HCT116 (cell line): ENCODE results near the gene PLD1. TPM values are rescaled to one million over a fixed set of nuclear protein-coding genes. Genes with fewer than 3 reads are reported as not detected.

Source experiments
- ATAC-seq: fragments of 200-7000 bp; cut with Tn5 transposase; 2 replicates; pipeline ENCODE4 v1.9.1; 2020; ENCODE audit warnings: mild to moderate bottlenecking, moderate library complexity
- BruUV-seq: library from RNA; stranded (reverse); fragments of 400-500 nt; replicated peaks from 2 replicates; lab custom pipeline; 2021; lab: Mats Ljungman, UMichigan
- CTCF ChIA-PET: fragments of 300-600 bp; sonication (Branson Sonifier 250); formaldehyde crosslinking; loops from one replicate; lab custom pipeline; 2021; ENCODE audit warnings: antibody characterized with exemption; lab: Charles Lee
- POLR2A ChIA-PET: fragments of 300-600, 350-600 bp; sonication (Branson Sonifier 250); formaldehyde crosslinking; loops from one replicate; lab custom pipeline; 2021; ENCODE audit warnings: antibody characterized with exemption; lab: Charles Lee
- RAD21 ChIA-PET, 2 experiments: fragments of 300-600 bp; sonication (Branson Sonifier 250); formaldehyde crosslinking; loops; one replicate each; lab custom pipeline; 2023; ENCODE audit warnings: low total read pairs in 2 of 2; ENCODE audit not compliant: uncharacterized antibody in 2 of 2, unreplicated experiment in 2 of 2, low non-redundant PET in 1 of 2; lab: Charles Lee
- DNase-seq: peaks from one replicate; pipeline ENCODE4 v3.0.0-alpha.2; 2010; ENCODE audit warnings: low read depth, low spot score
- H2AFZ ChIP-seq: fragments of 200-600 bp; shearing (Covaris generic), sonication (generic); 2 replicates; pipeline ENCODE4 v1.6.1; 2017; ENCODE audit warnings: low read depth, mixed run types, mixed read lengths, antibody characterized with exemption, low read length; ENCODE audit not compliant: poor library complexity, severe bottlenecking
- H3K27ac ChIP-seq: 2 replicates; pipeline ENCODE4 v1.5.1; 2012; ENCODE audit warnings: low read depth, low read length
- H3K27me3 ChIP-seq: fragments of 200-600 bp; sonication (generic); 2 replicates; pipeline ENCODE4 v1.6.1; 2016; ENCODE audit warnings: mixed run types, low read length, mixed read lengths; ENCODE audit not compliant: insufficient read depth
- H3K36me3 ChIP-seq, 2 experiments: fragments of 200-500 bp in 1 of 2; fragments of 200-600 bp in 1 of 2; sonication (Bioruptor generic) in 1 of 2; sonication (generic) in 1 of 2; 2 replicates each; pipeline versions ENCODE4 v1.5.1 to v1.6.1; 2014 to 2016; ENCODE audit warnings: low read length in 2 of 2, inconsistent platforms in 1 of 2, mixed read lengths in 1 of 2, mixed run types in 1 of 2; ENCODE audit not compliant: insufficient read depth in 2 of 2, control insufficient read depth in 1 of 2
- H3K4me1 ChIP-seq, 2 experiments: fragments of 200-600 bp in 1 of 2; sonication (generic) in 1 of 2; 2 replicates each; pipeline versions ENCODE4 v1.5.1 to v1.6.1; 2012 to 2017; ENCODE audit warnings: low read length in 2 of 2, inconsistent platforms in 1 of 2, mild to moderate bottlenecking in 1 of 2, mixed read lengths in 1 of 2, mixed run types in 1 of 2, moderate library complexity in 1 of 2; ENCODE audit not compliant: insufficient read depth in 2 of 2, control insufficient read depth in 1 of 2
- H3K4me2 ChIP-seq: fragments of 200-600 bp; sonication (generic); 2 replicates; pipeline ENCODE4 v1.6.1; 2017; ENCODE audit warnings: mixed run types, low read length, mixed read lengths
- H3K4me3 ChIP-seq, 2 experiments: fragments of 200-600 bp in 1 of 2; sonication (generic) in 1 of 2; replicated peaks in 1 of 2; 2 replicates each; pipeline ENCODE4 v1.5.1; 2011 to 2016; ENCODE audit warnings: low read length in 2 of 2, control low read depth in 1 of 2, low read depth in 1 of 2, mild to moderate bottlenecking in 1 of 2, mixed read lengths in 1 of 2, mixed run types in 1 of 2
- H3K79me2 ChIP-seq: fragments of 200-600 bp; sonication (generic); 2 replicates; pipeline ENCODE4 v1.6.1; 2017; ENCODE audit warnings: mild to moderate bottlenecking, mixed run types, low read length, moderate library complexity, mixed read lengths; ENCODE audit not compliant: insufficient read depth
- H3K9ac ChIP-seq: fragments of 200-600 bp; sonication (generic); 2 replicates; pipeline ENCODE4 v1.6.1; 2016; ENCODE audit warnings: low read length, mixed read lengths
- H3K9me2 ChIP-seq: fragments of 200-600 bp; sonication (generic), shearing (Covaris generic); 2 replicates; pipeline ENCODE4 v1.6.1; 2017; ENCODE audit warnings: mixed run types, mild to moderate bottlenecking, moderate library complexity; ENCODE audit not compliant: insufficient read depth
- H3K9me3 ChIP-seq, 2 experiments: fragments of 200-500 bp in 1 of 2; fragments of 200-600 bp in 1 of 2; sonication (Bioruptor generic) in 1 of 2; sonication (generic) in 1 of 2; 2 replicates each; pipeline ENCODE4 v1.6.1; 2014 to 2017; ENCODE audit warnings: low read length in 2 of 2, mixed read lengths in 2 of 2, inconsistent platforms in 1 of 2, low read depth in 1 of 2, mild to moderate bottlenecking in 1 of 2, mixed run types in 1 of 2, moderate library complexity in 1 of 2; ENCODE audit not compliant: control insufficient read depth in 1 of 2, insufficient read depth in 1 of 2
- H4K20me1 ChIP-seq: fragments of 200-600 bp; sonication (generic), shearing (Covaris generic); 2 replicates; pipeline ENCODE4 v1.6.1; 2017; ENCODE audit warnings: mixed run types, mild to moderate bottlenecking, moderate library complexity; ENCODE audit not compliant: insufficient read depth
- ATF3 ChIP-seq: IDR thresholded peaks from 2 replicates; pipeline ENCODE4 v1.6.1; 2012
- CBX3 ChIP-seq: IDR thresholded peaks from 2 replicates; pipeline ENCODE4 v1.6.1; 2012; ENCODE audit warnings: low read depth
- EGR1 ChIP-seq: IDR thresholded peaks from 2 replicates; pipeline ENCODE4 v1.6.1; 2012; ENCODE audit warnings: low read depth
- EZH2 ChIP-seq: fragments of 200-600 bp; sonication (generic); IDR thresholded peaks from 2 replicates; pipeline ENCODE4 v1.6.1; 2017; ENCODE audit warnings: antibody characterized with exemption, mixed run types
- EZH2phosphoT487 ChIP-seq: fragments of 200-600 bp; IDR thresholded peaks from 2 replicates; pipeline ENCODE4 v1.6.1; 2018; ENCODE audit warnings: antibody characterized with exemption, borderline replicate concordance
- FOSL1 ChIP-seq: IDR thresholded peaks from 2 replicates; pipeline ENCODE4 v1.6.1; 2012; ENCODE audit warnings: low read depth
- JUND ChIP-seq: IDR thresholded peaks from 2 replicates; pipeline ENCODE4 v1.6.1; 2012
- MAX ChIP-seq: IDR thresholded peaks from 2 replicates; pipeline ENCODE4 v1.6.1; 2012
- POLR2A ChIP-seq: IDR thresholded peaks from 2 replicates; pipeline ENCODE4 v1.7.0; 2011; ENCODE audit warnings: borderline replicate concordance; ENCODE audit not compliant: insufficient read depth, insufficient read length; ENCODE audit errors: extremely low read depth
- RAD21 ChIP-seq: IDR thresholded peaks from 2 replicates; pipeline ENCODE4 v1.6.1; 2012; ENCODE audit warnings: low read depth, mild to moderate bottlenecking
- SIN3A ChIP-seq: IDR thresholded peaks from 2 replicates; pipeline ENCODE4 v1.6.1; 2012; ENCODE audit warnings: low read depth
- SP1 ChIP-seq: IDR thresholded peaks from 2 replicates; pipeline ENCODE4 v1.6.1; 2012; ENCODE audit warnings: low read depth
- SRF ChIP-seq: IDR thresholded peaks from 2 replicates; pipeline ENCODE4 v1.6.1; 2012; ENCODE audit warnings: low read depth
- TCF7L2 ChIP-seq: IDR thresholded peaks from 2 replicates; pipeline ENCODE4 v1.7.0; 2011; ENCODE audit warnings: borderline replicate concordance, inconsistent platforms; ENCODE audit not compliant: insufficient read depth, insufficient read length; ENCODE audit errors: extremely low read depth
- intact Hi-C: fragments of 100-400 bp; cut with micrococcal nuclease; formaldehyde crosslinking; loops from 2 replicates; pipeline ENCODE4 v1.10.0; 2022
- total RNA-seq: library from RNA; stranded (reverse); gene quantifications from one replicate; pipeline ENCODE4 v1.2.1, GENCODE V29; 2021; ENCODE audit not compliant: unreplicated experiment

The PLD1 gene
- total RNA-seq, 1 experiment from 2014 or later = 8.4 TPM

- Histone ChIP-seq H3K9me3 (no peaks in the 10 kb centered on the region), H3K36me3 (no peaks in the 10 kb centered on the region), H3K4me1 (no peaks in the 10 kb centered on the region), H3K9ac (no peak overlapping the region), H3K27me3 (peaks cover 17% of the 10 kb centered on the region; the same call in 1 of the 2 replicates), H4K20me1 (no peaks in the 10 kb centered on the region), H3K4me3 (no peak overlapping the region), H3K27ac (no peak overlapping the region), H2AFZ (no peak overlapping the region), H3K4me2 (no peak overlapping the region), H3K79me2 (no peaks in the 10 kb centered on the region), H3K9me2 (no peaks in the 10 kb centered on the region)
- no peak for DNase-seq
- intact Hi-C loops = no loop called here
- no TSS peak for BruUV-seq
- RAD21 ChIA-PET = no interaction called here
- CTCF ChIA-PET = interaction anchor here (1.2 to 4.1 kb wide), 2 partner anchors 15 to 143 kb away, joined by 3 to 16 read pairs; no protein-coding TSS in a partner anchor
- TF ChIP-seq EZH2phosphoT487 (no peak), MAX (no peak), EZH2 (no peak), FOSL1 (no peak), SIN3A (no peak), ATF3 (no peak), SRF (no peak), RAD21 (no peak), JUND (no peak), POLR2A (no peak), SP1 (no peak), EGR1 (no peak), CBX3 (no peak), TCF7L2 (no peak)
- POLR2A ChIA-PET = no interaction called here
- no peak for ATAC-seq
Measured at GRCh38 chr3:171757361-171758034, 52.8 kb downstream of the PLD1 start.
